Measurements from ENCODE around the gene GRIA1.

The GRIA1 gene

DNA sequence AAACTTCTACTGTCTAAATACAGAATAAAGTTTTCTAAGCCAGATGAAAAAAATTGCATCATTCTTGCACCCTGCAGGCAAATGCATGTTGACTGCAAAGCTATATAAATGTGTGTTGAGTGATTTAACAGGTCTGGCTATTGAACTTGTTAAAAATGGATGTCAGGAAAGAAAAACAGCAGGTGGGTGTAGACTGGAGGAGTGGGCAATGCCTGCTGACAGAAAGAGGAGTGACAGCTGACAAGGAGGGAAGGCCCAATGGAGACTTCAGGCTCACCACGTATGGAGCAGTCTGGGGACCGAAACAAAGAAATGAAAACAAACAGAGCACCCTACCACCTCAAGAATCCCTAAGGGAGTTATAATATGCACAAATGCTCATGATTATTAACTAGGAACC is 127.8 kb downstream of the GRIA1 start:
- no peak for DNase-seq

DNA sequence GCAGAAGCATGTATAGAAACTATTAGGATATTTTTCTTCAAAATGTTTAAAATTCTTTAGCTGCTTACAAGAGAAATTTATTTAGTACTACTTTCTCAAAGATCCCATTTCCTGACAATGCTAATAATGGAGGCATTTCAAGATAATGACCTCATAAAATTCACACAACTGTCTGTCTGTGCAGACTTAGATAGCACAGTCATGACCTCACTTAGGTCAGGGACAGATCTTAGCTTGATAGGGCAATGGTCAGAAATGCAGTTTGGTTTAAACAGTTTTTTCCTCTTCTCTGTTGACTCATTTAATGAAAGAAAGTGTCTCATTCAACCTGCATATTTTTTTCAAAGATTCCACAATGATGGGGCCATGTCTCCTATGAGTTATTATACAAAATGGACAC is 128.4 kb downstream of the GRIA1 start:
- DNase-seq: no peak

DNA sequence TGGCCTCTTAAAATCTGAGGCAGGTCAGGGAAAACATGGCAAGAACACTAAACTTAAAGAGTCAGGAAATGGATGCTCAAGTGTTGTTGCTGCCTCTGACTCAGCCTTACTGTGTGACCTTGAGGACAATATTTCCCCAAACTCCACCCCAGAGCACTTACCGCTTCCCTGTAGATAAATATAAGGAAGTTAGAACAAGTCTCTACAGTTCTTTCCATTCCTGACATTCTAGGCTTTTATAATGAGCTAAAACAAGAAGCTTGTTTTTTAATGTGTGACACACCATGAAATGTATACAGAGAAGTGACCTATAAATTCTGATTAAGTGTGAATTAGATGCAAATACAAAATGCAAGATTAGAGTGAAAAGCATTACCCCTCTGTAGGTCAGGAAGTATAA is 129.3 kb downstream of the GRIA1 start:
- no peak for DNase-seq

DNA sequence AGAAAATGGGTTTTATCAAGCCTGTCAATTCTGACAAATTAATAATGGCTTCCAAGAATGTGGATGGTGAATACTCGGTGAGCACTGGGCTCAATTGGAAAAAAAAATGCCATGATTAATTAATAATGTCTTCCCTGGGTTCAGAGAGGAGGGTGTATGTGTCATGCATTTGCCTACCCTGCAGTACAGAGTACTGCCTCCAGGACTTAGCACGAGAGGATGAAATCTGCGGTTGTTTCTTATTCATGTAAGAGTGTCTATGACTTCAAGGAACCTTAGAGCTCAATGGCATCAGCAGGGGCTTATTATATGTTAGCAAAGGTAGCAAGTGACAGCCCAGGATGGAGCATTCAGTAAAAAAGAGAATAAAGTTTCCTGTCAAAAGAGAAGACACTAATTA is 132.7 kb downstream of the GRIA1 start:
- DNase-seq: no peak

DNA sequence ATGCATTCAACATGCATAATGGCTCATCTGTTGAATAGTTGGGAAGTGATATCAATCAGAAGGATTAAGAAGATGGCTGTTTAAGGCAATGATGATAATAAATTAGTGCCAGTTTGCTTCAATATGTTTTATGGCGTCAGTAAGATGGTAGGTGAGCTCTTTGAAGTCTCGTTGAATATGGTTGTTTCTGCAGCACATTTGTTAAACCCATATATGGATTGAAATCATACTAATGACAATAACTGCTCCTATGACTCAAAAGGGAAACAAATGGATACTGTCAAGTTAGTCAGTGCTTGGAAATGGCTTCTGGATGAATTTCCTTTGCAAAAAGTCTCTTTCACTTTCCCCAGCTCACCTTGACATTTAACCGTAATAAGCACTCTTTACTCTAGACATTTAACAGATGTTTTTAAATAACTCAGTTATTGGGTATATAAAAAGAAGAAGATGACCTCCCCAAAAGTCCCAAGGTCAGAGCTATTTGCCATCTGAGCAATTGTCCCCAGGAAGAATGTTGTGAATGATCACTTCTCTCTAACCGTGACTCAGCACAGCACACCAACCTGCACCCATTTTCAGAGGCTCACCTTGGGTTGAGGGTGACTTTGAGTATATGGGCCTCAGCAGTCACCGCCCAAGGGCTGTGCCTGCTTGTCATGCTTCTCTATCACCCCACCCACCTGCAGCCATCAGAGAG is 133.4 kb downstream of the GRIA1 start:
- DNase-seq: no peak

DNA sequence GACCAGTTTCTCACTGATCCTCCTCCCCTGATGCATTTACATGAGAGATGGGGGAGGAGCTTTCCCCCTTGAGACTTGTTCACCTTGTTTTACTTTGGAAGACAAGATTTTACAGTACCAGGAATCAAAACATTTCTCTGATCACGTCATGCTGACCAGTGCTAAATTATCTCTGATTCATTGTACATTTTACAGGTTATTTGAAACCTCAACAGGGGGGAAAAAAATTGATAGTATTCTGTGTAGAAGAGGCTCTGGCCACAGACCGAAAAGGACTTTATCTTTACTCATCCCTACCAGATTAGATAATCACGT is 133.9 kb downstream of the GRIA1 start:
- DNase-seq: no peak

DNA sequence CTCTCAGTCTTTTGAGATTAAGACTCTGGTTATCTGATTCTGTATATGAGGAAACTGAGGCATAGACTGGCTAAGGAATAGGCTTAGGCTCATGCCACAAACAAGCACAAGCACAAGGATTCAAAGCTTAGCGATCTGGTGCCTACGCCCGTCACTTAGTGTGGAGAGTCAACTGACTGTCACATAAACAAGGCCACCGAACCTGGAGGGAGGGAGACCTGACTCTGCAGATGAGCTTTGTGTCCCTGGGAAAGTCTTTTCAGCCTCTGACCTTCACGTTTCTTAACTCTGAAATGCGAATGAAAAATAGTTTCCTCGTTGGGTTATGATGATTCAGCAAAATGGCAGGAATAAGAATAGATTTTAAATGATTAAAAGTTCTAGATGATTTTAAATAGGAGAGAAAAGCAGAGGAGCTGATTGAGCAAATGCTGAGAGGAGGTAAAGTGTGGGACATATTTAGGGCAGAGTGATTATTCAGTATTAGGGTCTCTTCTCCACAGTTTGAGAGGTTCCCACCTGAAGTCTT is 135.4 kb downstream of the GRIA1 start:
- DNase-seq: no peak

DNA sequence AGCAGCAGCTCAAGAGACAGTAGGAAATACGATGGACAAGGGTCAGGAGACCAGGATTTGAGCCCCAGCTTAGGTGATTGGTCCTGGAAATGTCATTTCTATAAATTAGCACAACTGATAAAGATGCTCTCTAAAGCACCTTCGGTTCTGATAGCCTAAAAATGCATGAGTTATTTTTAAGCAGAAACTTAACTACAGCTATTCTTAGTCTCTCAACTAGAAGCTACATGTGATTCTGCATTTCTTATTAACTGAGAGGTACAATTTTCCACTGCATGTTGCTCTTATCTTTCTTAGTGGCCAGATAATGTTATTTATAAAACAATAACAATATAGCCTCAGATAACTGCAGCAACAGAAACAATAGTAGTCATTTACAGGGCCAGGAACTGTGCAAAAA is 136.4 kb downstream of the GRIA1 start:
- no peak for DNase-seq

DNA sequence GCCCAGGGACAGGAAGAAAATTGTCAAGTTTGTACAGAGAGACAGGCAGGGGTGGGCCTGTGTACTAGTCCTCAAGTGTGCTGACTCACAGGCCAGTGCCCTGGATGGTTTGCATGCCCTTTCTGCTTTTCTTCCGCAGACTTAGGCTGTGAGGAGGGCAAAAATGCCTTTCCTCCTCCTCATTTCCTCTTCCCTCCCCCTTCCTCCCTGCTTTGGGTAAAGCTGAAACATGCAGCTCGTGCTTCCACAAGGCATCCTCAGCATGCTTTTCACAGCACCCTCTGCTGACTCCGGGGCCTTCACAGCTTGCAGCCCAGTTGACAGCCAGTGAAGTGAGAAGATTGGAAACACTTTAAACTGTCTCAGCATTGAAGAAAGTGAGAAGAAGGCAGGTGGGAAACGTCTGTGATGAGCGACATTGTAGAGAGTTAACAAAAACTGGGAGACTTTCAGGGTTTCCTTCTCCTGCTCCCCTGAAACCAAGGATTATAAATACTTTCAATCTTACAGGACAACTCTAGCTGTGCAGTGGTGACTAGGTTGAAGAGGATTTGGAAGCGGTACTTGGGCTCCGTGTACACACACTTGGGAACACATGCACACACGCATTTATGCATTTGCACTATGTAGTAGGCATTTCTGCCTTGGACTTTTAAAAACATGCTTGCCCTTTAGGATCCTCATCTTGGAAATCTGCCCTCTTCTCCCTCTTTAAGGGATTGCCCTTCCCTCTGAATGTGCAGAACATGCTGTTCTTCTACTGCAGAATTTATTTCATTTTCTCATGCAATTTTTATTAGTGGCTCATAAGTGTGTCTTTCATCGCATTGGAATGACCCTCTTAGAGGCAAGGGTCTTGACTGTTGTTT is 138.8 kb downstream of the GRIA1 start:
- DNase-seq: no peak

DNA sequence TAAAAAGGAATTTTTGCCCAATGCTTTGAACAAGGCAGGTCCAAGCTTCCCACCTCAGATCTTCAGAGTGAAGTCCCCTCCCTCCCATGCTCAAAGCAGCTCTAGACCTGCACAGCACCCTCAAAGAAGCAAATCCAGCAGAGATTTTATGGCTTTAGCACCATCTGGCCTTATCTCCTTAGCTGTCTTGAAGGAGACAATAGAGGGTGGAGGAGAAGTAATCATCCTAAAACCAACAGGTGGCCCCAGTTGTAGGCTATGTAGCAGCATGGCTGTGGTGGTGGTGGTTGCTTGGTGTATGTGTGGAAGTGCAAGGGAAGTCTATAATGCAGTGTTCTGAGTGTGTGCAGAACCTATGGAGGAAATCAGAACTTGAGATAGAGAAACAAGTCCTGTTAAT is 140.1 kb downstream of the GRIA1 start:
- no peak for DNase-seq

DNA sequence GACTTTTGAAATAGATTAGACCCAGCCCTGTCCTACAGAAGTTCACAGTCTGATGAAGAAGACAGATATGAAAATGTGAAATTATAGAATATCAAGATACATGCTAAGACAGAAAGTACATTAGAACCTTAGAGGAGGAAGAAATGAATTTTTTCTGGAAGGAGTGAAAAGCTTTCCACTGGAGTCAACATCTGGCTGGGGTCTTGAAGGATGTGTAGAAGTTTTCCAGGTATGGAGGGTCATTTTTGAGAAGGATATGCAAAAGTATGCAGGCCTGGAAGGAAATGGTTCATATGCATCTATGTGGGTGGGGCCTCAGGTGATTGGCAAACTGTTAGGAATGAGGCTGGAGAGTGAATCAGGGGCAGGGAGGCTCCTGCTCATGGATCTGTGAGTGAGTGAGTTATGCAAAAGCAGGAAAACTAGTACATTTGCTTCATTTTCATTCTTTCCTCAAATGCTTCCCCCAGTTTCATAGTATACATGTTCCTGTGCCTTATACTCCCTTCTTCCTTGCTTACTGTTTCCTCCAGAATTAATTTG is 142.3 kb downstream of the GRIA1 start:
- no peak for DNase-seq

DNA sequence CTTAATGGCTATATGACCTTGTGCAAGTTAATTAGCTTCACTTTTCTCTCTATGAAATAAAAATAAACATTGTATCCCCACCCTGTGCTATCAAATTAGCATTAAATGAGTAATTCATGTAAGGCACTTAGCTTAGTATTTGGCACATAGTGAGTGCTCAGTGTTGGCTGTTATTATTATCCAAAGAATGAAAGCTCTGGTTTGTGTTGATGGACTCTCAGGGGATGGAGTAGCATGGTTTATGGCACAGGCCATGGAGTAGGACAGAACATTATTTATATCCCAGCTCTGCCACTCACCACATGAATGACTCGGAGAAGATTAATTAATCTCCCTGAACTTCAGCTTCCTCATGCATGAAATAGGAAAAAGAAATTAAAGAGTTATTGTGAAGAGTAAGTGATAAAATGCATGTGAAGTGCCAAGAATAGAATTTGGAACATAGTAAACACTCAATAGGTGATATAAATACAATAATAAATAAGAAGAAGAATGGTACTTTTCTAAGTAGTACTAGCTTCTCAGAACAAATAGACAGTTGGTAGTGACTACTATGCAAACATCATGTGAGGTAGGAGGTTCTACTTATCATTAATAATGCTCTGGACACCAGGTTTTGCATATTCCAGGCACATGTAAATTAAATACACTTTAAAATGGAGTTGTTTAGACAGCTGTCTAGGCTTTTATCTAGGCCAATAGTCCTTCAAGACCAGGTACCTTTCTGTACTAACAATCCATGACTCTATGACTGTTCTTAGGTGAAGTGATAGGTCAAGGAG is 146.4 kb downstream of the GRIA1 start:
- no peak for DNase-seq

DNA sequence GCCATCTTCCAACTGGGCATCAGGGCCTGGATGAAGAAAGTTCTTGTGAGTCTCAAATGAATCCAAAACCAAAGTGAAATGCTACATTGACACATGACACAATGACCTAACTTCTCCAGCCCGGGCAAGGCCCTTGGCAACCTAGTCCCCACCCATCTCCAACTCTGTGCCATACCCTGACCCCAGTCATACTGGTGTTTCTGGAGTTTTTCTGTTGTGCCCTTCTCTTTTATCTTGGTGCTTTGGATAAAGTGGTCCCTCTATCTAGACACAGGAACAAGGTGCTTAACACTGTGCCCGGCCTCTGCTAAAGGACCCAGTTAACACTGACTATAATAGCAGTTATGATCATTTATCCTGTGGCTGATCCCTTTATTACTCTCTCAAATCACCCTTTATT is 149.8 kb downstream of the GRIA1 start:
- DNase-seq: no peak

DNA sequence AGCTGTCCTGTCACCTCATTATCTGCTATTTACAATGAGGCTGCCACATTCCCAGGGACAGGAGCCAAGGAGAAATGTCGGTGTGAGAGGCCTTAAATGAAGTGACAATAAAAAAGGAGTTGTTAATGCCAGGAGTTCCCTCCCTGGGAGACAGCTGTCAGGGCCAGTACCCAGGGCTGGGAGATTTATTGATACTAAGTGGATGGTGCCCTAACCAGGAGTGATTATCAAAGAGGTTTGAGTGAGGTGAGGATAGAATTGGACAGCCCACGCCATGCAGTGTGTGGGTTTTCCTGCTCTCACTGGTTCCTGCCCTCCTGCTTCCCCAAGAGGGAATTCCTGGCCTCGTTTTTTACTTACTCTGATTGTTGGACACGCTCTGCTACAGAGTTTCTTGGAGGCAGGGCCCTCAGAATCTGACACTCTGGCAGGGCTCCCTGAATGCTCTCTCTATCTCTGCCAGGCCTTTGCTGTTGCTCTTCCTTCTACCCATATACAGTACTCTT is 150.8 kb downstream of the GRIA1 start:
- DNase-seq: no peak

DNA sequence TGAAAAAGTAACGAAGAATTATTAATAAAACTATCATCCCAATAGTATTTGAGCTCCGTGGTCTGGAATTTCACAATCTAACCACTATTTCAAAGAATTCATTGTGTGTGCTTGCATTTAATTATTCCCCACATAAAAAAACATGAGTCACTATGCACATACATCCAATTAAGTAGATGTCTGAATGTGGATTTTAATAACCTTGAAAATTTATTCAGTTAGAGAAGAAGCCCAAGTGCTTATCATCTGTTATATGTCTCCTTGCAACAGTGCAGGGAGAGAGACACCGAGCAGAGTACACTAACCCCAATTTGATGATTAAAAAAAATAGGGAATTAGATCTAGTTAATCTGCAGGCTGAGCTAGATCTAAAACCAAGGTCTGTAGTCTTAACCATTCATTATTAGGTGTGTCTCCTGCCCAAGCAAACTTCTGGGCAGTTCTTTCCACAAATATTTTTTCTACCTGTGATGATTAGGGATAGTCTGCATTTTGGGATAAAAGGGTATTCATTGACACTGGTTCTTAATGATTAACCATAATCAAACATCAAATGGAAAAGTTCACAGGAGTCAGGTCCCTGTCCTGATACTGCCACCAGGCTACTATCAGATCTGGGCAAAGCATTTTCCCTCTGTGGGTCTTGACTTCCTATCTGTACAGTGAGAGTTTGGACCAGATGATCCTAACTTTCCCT is 164.2 kb downstream of the GRIA1 start:
- no peak for DNase-seq

DNA sequence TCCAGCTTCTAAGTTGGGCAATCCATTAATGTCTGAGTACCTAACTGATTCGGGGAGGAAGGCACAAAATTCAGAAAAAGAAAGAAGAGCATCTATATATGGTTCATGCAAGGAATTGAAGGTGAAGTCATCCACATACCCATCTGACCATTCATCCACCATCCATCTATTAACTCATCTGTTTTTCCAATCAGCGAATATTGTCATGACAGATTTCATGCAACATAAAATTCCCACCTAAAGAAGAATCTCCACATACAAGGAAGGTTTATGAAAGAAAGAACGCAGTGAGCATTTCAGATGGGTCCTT is 164.7 kb downstream of the GRIA1 start:
- DNase-seq: no peak

DNA sequence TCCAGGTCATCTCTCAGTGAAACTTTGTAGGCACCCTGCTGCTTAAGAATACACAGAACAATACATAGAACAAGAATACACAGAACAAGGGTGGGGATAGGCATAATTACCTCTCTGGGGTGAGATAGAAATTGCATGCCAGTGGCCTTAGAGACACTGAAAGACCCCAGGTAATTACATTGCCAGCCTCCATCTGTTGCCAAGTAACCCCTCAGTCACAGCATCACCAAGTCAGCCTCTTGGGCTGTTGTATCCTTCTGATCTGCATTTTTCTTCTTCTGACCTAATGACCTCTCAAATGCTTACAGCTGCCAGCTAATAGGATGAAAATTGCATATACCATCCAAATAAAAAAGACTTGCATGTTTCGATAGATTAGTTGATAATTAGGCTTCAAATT is 167.7 kb downstream of the GRIA1 start:
- DNase-seq: no peak

DNA sequence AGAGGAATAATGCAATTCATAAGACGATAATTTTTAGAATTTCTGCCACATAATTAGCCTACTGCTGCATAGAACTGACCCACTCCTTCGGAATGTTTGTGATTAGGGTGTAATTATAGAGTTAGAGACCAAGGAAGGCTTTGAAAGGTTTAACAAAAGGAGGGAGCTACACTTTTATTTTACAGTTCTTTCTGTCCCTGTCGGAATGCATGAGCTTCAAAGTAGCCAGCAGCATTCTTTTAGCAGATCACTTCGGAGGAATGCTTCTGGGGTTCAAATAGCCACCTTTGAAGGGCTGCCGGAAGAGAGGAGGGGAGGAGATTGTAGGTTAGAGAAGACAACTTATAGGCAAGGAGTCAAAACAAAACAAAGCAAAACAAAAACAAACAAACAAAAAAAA is 168.1 kb downstream of the GRIA1 start:
- DNase-seq: no peak

DNA sequence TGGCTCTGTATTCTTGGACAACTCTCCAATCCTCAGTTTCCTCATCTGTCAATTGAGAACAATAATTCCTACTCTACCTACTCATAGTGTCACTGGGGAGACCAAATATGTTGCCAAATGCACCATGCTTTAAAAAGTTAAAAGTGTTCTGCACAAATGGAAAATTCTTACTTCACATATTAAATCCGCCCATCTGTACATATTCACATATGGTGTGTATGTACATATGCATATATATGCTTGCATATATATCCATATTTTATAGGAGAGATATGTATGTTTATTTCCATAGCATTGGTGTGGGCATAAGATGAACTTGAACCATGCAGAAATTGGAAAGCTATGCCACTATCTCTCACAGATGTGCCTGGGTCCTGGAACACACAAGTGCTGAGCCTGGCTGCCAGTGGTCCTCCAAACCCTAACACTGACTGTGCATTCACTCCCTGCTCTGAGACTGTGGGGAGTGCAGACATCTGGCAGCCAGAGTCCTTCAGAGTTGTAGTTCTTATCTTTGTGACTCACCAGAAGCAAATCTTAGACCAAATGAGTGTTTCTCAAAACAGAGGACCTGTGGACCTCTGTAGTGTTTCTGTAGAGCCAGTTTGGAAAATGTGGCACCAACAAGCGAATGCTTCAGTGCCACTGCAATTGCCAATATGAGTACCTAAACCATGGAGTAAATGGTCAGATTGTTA is 168.7 kb downstream of the GRIA1 start:
- no peak for DNase-seq

DNA sequence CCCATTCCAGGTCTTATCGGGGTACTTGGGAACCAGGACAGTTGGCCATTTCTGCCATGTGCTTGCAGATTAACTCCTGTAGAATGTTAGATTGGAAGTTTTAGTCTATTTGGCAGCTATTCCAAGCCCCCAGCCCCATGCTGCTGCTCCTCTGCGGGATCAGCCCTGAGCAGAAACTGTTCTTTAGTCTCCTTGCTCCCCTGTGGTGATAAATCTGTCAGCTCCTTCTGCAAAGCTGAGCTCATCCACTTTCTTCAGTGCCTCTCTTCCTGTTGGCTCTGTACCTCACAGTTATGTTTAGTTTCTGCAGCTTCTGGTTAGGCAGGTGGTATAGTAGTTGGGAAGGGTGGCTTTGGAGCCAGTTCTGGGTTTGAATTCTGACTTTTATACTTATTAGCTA is 170.4 kb downstream of the GRIA1 start:
- DNase-seq: no peak

DNA sequence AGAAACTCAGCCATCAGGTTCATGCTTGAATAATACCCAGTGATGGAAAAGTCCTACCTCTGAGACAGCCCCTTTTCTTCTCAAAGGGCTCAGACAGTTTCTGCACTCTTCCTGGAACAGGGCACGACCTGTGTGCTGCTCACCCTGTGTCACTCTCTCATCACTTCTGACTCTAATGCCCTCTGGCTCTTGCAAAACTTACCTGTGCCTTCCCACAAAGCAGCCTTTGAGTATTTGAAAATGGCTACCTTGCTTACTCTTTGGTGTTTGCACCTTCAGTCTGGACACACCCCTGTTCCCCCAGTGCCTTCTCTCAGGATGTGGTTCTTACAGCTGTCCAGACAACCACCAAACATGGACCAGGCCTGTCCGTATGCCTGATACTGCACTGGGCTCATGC is 171.4 kb downstream of the GRIA1 start:
- no peak for DNase-seq

DNA sequence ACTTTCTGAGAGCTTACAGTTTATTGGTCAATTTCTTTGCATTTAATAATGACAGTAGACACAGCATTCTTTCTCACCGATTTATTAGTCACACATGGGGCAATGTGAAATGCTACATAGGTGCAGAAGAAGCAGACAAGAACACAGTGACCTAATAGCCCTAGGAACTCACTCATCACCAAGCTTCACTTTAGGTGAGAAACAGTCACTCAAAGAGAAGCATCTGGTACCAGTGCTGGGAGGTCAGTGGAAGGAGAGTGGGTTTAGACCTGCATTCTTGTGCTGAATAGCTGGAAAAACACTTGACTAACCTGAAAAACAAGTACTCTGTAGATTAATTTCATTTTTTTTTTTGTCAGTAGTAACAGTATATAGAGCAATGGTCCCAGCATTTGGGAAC is 179.6 kb downstream of the GRIA1 start:
- no peak for DNase-seq
